ENCODE data around the gene ATP6V1C2. TPM values are rescaled to one million over a fixed set of nuclear protein-coding genes. Genes with fewer than 3 reads are reported as not detected.

The ATP6V1C2 gene
- total RNA-seq, 1 experiment from 2014 or later = 2.0 TPM

GRCh38 chr2:10706033-10706432, 15.4 kb upstream of the ATP6V1C2 start:
- no peak overlapping the region for H2AFZ ChIP-seq (ENCODE audit: low read depth, low read length, poor library complexity, severe bottlenecking)
- no peaks in the 10 kb centered on the region for H4K20me1 ChIP-seq (ENCODE audit: insufficient read depth)
- H3K9me2 ChIP-seq (ENCODE audit: insufficient read depth) = no peaks in the 10 kb centered on the region
- no TSS peak for BruUV-seq (replicated peaks)
- no peaks in the 10 kb centered on the region for H3K27me3 ChIP-seq (ENCODE audit: insufficient read depth, low read length)
- ChIA-PET CTCF (no interaction called here), RAD21 (ENCODE audit: low non-redundant PET in 1 of 2, low total read pairs in 2 of 2, uncharacterized antibody in 2 of 2, unreplicated experiment in 2 of 2) (no interaction called here), POLR2A (no interaction called here)
- H3K4me1 ChIP-seq (ENCODE audit: control insufficient read depth in 1 of 2, insufficient read depth in 2 of 2, low read length in 2 of 2) = peaks cover 3 to 11% of the 10 kb centered on the region in 2 experiments; a peak in 2 of 4 replicates
- H3K9ac ChIP-seq (ENCODE audit: low read length) = no peak overlapping the region
- no peak overlapping the region for H3K27ac ChIP-seq (ENCODE audit: low read depth, low read length)
- H3K4me3 ChIP-seq (replicated peaks in 1 of 2; ENCODE audit: low read depth in 1 of 2, low read length in 2 of 2) = no peak overlapping the region
- H3K36me3 ChIP-seq (ENCODE audit: control insufficient read depth in 1 of 2, insufficient read depth in 2 of 2, low read length in 2 of 2) = no peaks in the 10 kb centered on the region
- no peaks in the 10 kb centered on the region for H3K9me3 ChIP-seq (ENCODE audit: control insufficient read depth in 1 of 2, insufficient read depth in 1 of 2, low read depth in 1 of 2, low read length in 2 of 2)
- H3K4me2 ChIP-seq (ENCODE audit: low read length) = no peak overlapping the region
- no peaks in the 10 kb centered on the region for H3K79me2 ChIP-seq (ENCODE audit: insufficient read depth, low read length)
- TF ChIP-seq JUND (IDR thresholded peaks at IDR 0.05) (no peak), SP1 (IDR thresholded peaks at IDR 0.05; ENCODE audit: low read depth) (no peak), SRF (IDR thresholded peaks at IDR 0.05; ENCODE audit: low read depth) (no peak), CBX3 (IDR thresholded peaks at IDR 0.05; ENCODE audit: low read depth) (no peak), ELF1 (IDR thresholded peaks at IDR 0.05; ENCODE audit: borderline replicate concordance, low read depth) (no peak), TCF7L2 (IDR thresholded peaks at IDR 0.05; ENCODE audit: borderline replicate concordance, extremely low read depth, insufficient read depth, insufficient read length) (no peak), EGR1 (IDR thresholded peaks at IDR 0.05; ENCODE audit: low read depth) (no peak), ZNF274 (IDR thresholded peaks at IDR 0.05; ENCODE audit: low read depth, low read length) (no peak), CTCF (IDR thresholded peaks at IDR 0.05 in 2 of 3, conservative IDR thresholded peaks at IDR 0.05 in 1 of 3; ENCODE audit: borderline replicate concordance in 1 of 3, insufficient read depth in 1 of 3, low read depth in 2 of 3, low read length in 2 of 3) (no peak), SIN3A (IDR thresholded peaks at IDR 0.05; ENCODE audit: low read depth) (no peak), ZBTB33 (IDR thresholded peaks at IDR 0.05; ENCODE audit: extremely low read depth, insufficient replicate concordance, low read length) (no peak), EZH2phosphoT487 (IDR thresholded peaks at IDR 0.05; ENCODE audit: borderline replicate concordance) (no peak), REST (IDR thresholded peaks at IDR 0.05; ENCODE audit: low read depth) (no peak), ATF3 (IDR thresholded peaks at IDR 0.05) (no peak), YY1 (IDR thresholded peaks at IDR 0.05; ENCODE audit: extremely low read depth, insufficient replicate concordance, low read depth, low read length) (no peak), POLR2A (IDR thresholded peaks at IDR 0.05; ENCODE audit: borderline replicate concordance, extremely low read depth, insufficient read depth, insufficient read length) (no peak), FOSL1 (IDR thresholded peaks at IDR 0.05; ENCODE audit: low read depth) (no peak), CEBPB (IDR thresholded peaks at IDR 0.05; ENCODE audit: low read depth) (no peak), RAD21 (IDR thresholded peaks at IDR 0.05; ENCODE audit: low read depth) (no peak), EZH2 (IDR thresholded peaks at IDR 0.05) (no peak)
- no peak for ATAC-seq
- DNase-seq (ENCODE audit: low read depth, low spot score) = no peak
- intact Hi-C loops (cut with micrococcal nuclease) = loop anchor here (5.0 kb wide), 3 partner anchors 86 to 421 kb away; no protein-coding TSS in a partner anchor

Data from HCT116 (cell line).